Measurements from ENCODE around the gene ELK4. TPM values are rescaled to one million over a fixed set of nuclear protein-coding genes. Genes with fewer than 3 reads are reported as not detected.

The ELK4 gene
- total and polyA plus RNA-seq, 2 of the 8 experiments (the other 6 are each of a cell fraction or from before 2014, with no cell fraction given), result 2.9 to 26.3 TPM

DNA sequence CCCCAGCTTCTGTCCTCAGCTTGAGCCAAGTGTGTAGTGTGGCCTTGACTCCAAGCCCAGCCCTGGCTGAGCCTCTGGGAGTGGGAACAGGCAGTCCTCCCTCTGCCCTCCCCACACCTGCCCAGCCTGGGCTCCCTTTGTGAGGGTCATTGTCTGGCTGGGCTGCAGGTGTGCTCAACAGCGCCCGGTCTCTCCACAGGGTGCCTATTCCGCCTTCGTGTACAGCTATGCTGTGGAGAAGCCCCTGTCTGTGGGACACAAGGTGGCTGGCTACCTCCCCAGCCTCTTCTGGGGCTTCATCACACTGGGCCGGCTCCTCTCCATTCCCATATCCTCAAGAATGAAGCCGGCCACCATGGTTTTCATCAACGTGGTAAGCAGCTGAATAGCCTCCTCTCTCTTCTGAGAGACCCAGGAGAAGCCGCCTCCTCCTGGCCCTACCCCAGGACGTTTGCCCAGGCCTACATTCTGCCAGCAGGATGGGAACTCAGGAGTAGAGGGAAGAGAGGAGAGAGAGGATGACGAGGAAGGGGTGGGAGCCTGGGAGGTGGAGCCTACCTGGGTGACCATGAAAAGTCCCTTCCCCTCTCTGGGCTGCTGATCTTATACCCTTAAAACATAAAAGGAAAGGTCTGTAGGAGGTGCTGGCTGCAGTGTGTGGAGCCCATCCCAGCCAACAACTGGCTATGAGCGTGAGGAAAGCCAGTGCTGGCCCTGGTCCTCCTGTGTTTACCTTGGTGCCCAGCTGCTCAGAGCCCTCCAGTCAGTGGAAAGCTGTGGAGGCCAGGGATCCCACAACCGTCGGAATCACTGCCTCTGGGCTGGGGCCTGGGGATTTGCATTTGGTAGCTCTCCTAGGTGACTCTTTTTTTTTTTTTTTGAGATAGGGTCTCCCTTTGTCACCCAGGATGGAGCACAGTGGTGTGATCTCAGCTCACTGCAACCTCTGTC, 45.7 kb downstream of the ELK4 start (continued):
- no peak for TF ChIP-seq CTBP2 (IDR thresholded peaks at IDR 0.05; ENCODE audit: borderline replicate concordance, insufficient read depth, insufficient read length, low read length)
- TF ChIP-seq SP1 (IDR thresholded peaks at IDR 0.05; ENCODE audit: low read depth, low read length), result no peak
- TF ChIP-seq ASH2L (IDR thresholded peaks at IDR 0.05; ENCODE audit: low read length), result no peak
- no peak for TF ChIP-seq EZH2 (IDR thresholded peaks at IDR 0.05; ENCODE audit: low read depth, low read length, severe bottlenecking)
- TF ChIP-seq TEAD4 (IDR thresholded peaks at IDR 0.05; ENCODE audit: low read depth, low read length), result no peak
- TF ChIP-seq ATF2 (IDR thresholded peaks at IDR 0.05; ENCODE audit: low read length), result no peak
- no peak for TF ChIP-seq CTCF (IDR thresholded peaks at IDR 0.05; ENCODE audit: control extremely low read depth in 1 of 3, insufficient read depth in 1 of 3, low read depth in 1 of 3, low read length in 3 of 3)
- no peak for TF ChIP-seq PHF8 (conservative IDR thresholded peaks at IDR 0.05; ENCODE audit: low read depth, low read length)
- TF ChIP-seq CREB1 (IDR thresholded peaks at IDR 0.05), result no peak
